PC-3 (cell line): ENCODE measurements around the gene TRAF3.

Experiments used
- CTCF ChIP-seq: fragments of 300-600 bp; sonication (generic); conservative IDR thresholded peaks from 2 replicates; pipeline ENCODE4 v1.5.1; 2017; ENCODE audit warnings: antibody characterized with exemption, low read depth, mild to moderate bottlenecking, low read length
- EZH2 ChIP-seq: fragments of 300-600 bp; sonication (generic); IDR thresholded peaks from one replicate; pipeline ENCODE4 v1.6.1; 2017; ENCODE audit warnings: antibody characterized with exemption, mild to moderate bottlenecking, low read length; ENCODE audit not compliant: unreplicated experiment
- EZH2phosphoT487 ChIP-seq: fragments of 300-600 bp; sonication (generic); IDR thresholded peaks from 2 replicates; pipeline ENCODE4 v1.6.1; 2018; ENCODE audit warnings: mild to moderate bottlenecking, antibody characterized with exemption, low read length, borderline replicate concordance

- TF ChIP-seq CTCF: no peak
- no peak for TF ChIP-seq EZH2
- TF ChIP-seq EZH2phosphoT487: no peak
Observed at GRCh38 chr14:102916347-102917055, 139.3 kb downstream of the TRAF3 start.
